Measurements from ENCODE around the gene FRMD4A.

The FRMD4A gene

GRCh38 chr10:14062528-14063260, 268.0 kb downstream of the FRMD4A start:
- DNase-seq (ENCODE audit: low read depth in 1 of 2, low spot score in 1 of 2), result no peak
- no peak overlapping the region for H3K4me3 ChIP-seq (replicated peaks; ENCODE audit: insufficient read depth, low read length)
- no peak for TF ChIP-seq GABPA (IDR thresholded peaks at IDR 0.05; ENCODE audit: low read depth)
- TF ChIP-seq CTCF (IDR thresholded peaks at IDR 0.05; ENCODE audit: insufficient read depth, low read length), result no peak
- no peak for TF ChIP-seq REST (IDR thresholded peaks at IDR 0.05; ENCODE audit: insufficient replicate concordance, low read depth)
- TF ChIP-seq POLR2AphosphoS5 (IDR thresholded peaks at IDR 0.05; ENCODE audit: low read depth), result no peak
- no peak for TF ChIP-seq SPI1 (IDR thresholded peaks at IDR 0.05; ENCODE audit: borderline replicate concordance, low read depth)
- H3K27ac ChIP-seq (replicated peaks), result no peak overlapping the region
- H3K27me3 ChIP-seq (ENCODE audit: insufficient read depth, poor library complexity, severe bottlenecking), result no peaks in the 10 kb centered on the region

GRCh38 chr10:14060320-14061070, 270.2 kb downstream of the FRMD4A start:
- no peak for DNase-seq (ENCODE audit: low read depth in 1 of 2, low spot score in 1 of 2)
- Histone ChIP-seq H3K4me3 (replicated peaks; ENCODE audit: insufficient read depth, low read length) (no peak overlapping the region), H3K27ac (replicated peaks) (no peak overlapping the region), H3K27me3 (ENCODE audit: insufficient read depth, poor library complexity, severe bottlenecking) (no peaks in the 10 kb centered on the region)
- TF ChIP-seq CTCF (IDR thresholded peaks at IDR 0.05; ENCODE audit: insufficient read depth, low read length) (no peak), REST (IDR thresholded peaks at IDR 0.05; ENCODE audit: insufficient replicate concordance, low read depth) (no peak), SPI1 (IDR thresholded peaks at IDR 0.05; ENCODE audit: borderline replicate concordance, low read depth) (no peak), GABPA (IDR thresholded peaks at IDR 0.05; ENCODE audit: low read depth) (no peak), POLR2AphosphoS5 (IDR thresholded peaks at IDR 0.05; ENCODE audit: low read depth) (no peak)

GRCh38 chr10:14056610-14057332, 274.0 kb downstream of the FRMD4A start:
- Histone ChIP-seq H3K27me3 (ENCODE audit: insufficient read depth, poor library complexity, severe bottlenecking) (no peaks in the 10 kb centered on the region), H3K27ac (replicated peaks) (no peak overlapping the region), H3K4me3 (replicated peaks; ENCODE audit: insufficient read depth, low read length) (no peak overlapping the region)
- TF ChIP-seq GABPA (IDR thresholded peaks at IDR 0.05; ENCODE audit: low read depth), result no peak
- TF ChIP-seq REST (IDR thresholded peaks at IDR 0.05; ENCODE audit: insufficient replicate concordance, low read depth), result no peak
- no peak for DNase-seq (ENCODE audit: low read depth in 1 of 2, low spot score in 1 of 2)

Data from HL-60 (cell line).